HepG2 (cell line): ENCODE results near the gene RNU1-1. TPM values are rescaled to one million over a fixed set of nuclear protein-coding genes. Genes with fewer than 3 reads are reported as not detected.
"Not testable (repeated sequence)": the region's sequence is repeated elsewhere in the genome, so short reads cannot be mapped to it uniquely, and the experiment has no call there.

Experiments used
- CBX1 ChIP-seq: IDR thresholded peaks from one replicate; pipeline ENCODE4 v1.6.1; 2016; ENCODE audit warnings: antibody characterized with exemption, low read depth
- ETV6 ChIP-seq: sonication (generic); formaldehyde crosslinking; conservative IDR thresholded peaks from 2 replicates; pipeline ENCODE4 v1.4.0; 2020; ENCODE audit warnings: missing genetic modification reagents
- MED8 ChIP-seq: sonication (generic); formaldehyde crosslinking; IDR thresholded peaks from 2 replicates; pipeline ENCODE4 v1.8.1; 2023; ENCODE audit warnings: mild to moderate bottlenecking, missing genetic modification reagents; ENCODE audit not compliant: insufficient replicate concordance
- NFKBIZ ChIP-seq: IDR thresholded peaks from 2 replicates; pipeline ENCODE4 v1.6.1; 2018; ENCODE audit warnings: missing genetic modification reagents, missing compliant biosample characterization
- PHF21A ChIP-seq: sonication (generic); formaldehyde crosslinking; IDR thresholded peaks from 2 replicates; pipeline ENCODE4 v1.5.0; 2020; ENCODE audit warnings: mild to moderate bottlenecking, missing genetic modification reagents
- POLR2A ChIP-seq, 2 experiments: IDR thresholded peaks; 2 replicates each; pipeline ENCODE4 v1.6.1; 2011; ENCODE audit warnings: low read depth in 2 of 2, low read length in 2 of 2, mild to moderate bottlenecking in 1 of 2, moderate library complexity in 1 of 2; ENCODE audit not compliant: insufficient read depth in 1 of 2
- POLR2G ChIP-seq: fragments of 200-400 bp; formaldehyde crosslinking; IDR thresholded peaks from 2 replicates; pipeline ENCODE4 v1.6.1; 2018; ENCODE audit warnings: mild to moderate bottlenecking, low read depth, low read length, moderate library complexity
- RXRA ChIP-seq: sonication (generic); formaldehyde crosslinking; IDR thresholded peaks from 2 replicates; pipeline ENCODE4 v1.5.1; 2020; ENCODE audit warnings: missing genetic modification reagents
- SAP130 ChIP-seq: IDR thresholded peaks from 2 replicates; pipeline ENCODE4 v1.6.1; 2016; ENCODE audit warnings: low read depth
- ZNF124 ChIP-seq: sonication (generic); formaldehyde crosslinking; IDR thresholded peaks from 2 replicates; pipeline ENCODE4 v1.4.0; 2020; ENCODE audit warnings: missing genetic modification reagents
- ZNF501 ChIP-seq: sonication (generic); formaldehyde crosslinking; IDR thresholded peaks from 2 replicates; pipeline ENCODE4 v1.5.1; 2020; ENCODE audit warnings: mild to moderate bottlenecking, moderate library complexity, missing genetic modification reagents
- ZNF724P ChIP-seq: sonication (generic); formaldehyde crosslinking; IDR thresholded peaks from 2 replicates; pipeline ENCODE4 v1.8.0; 2022; ENCODE audit warnings: missing genetic modification reagents, borderline replicate concordance
- ZNF761 ChIP-seq: sonication (generic); formaldehyde crosslinking; conservative IDR thresholded peaks from 2 replicates; pipeline ENCODE4 v1.4.0; 2020; ENCODE audit warnings: mild to moderate bottlenecking, missing genetic modification reagents
- ZNF781 ChIP-seq: sonication (generic); formaldehyde crosslinking; IDR thresholded peaks from 2 replicates; pipeline ENCODE4 v1.5.1; 2020; ENCODE audit warnings: borderline replicate concordance, mild to moderate bottlenecking, missing genetic modification reagents; ENCODE audit errors: not compliant biosample characterization
- polyA plus RNA-seq, 8 experiments: library from polyadenylated mRNA; depleted of rRNA in 3 of 8; stranded (reverse) in 7 of 8; unstranded in 1 of 8; fragments of >200 nt; fragmentation: Illumina TruSeq in 4 of 8; extraction: Trizol in 4 of 8; gene quantifications; 2 replicates each; pipeline versions ENCODE4 v1.2.1 to v1.2.3, GENCODE V29; 2011 to 2016; ENCODE audit warnings: low read depth in 4 of 8, missing spikeins in 1 of 8, mixed read lengths in 1 of 8; ENCODE audit not compliant: insufficient read depth in 1 of 8
- total RNA-seq, 5 experiments: library from RNA; depleted of rRNA; stranded (reverse); fragments of >200 nt; fragmentation: Illumina TruSeq; extraction: Trizol; gene quantifications; 2 replicates each; pipeline ENCODE4 v1.2.3, GENCODE V29; 2016; ENCODE audit warnings: low read depth in 1 of 5
- TF ChIP-seq, protein P1 (sequence below): sonication (generic); formaldehyde crosslinking; IDR thresholded peaks from 2 replicates; pipeline ENCODE4 v1.5.1; 2020; ENCODE audit warnings: mild to moderate bottlenecking, missing genetic modification reagents, moderate library complexity
- TF ChIP-seq, protein P2 (sequence below), 2 experiments: sonication (generic) in 1 of 2; formaldehyde crosslinking in 1 of 2; IDR thresholded peaks; 2 replicates each; pipeline versions ENCODE4 v1.4.0 to v1.6.1; 2016 to 2020; ENCODE audit warnings: borderline replicate concordance in 1 of 2, low read depth in 1 of 2, mild to moderate bottlenecking in 1 of 2, missing genetic modification reagents in 1 of 2
- TF ChIP-seq, protein P3 (sequence below): IDR thresholded peaks from 2 replicates; pipeline ENCODE4 v1.6.1; 2016; ENCODE audit warnings: missing compliant biosample characterization, missing genetic modification reagents, borderline replicate concordance
- TF ChIP-seq, protein P4 (sequence below): sonication (generic); formaldehyde crosslinking; IDR thresholded peaks from 2 replicates; pipeline ENCODE4 v1.8.1; 2022; ENCODE audit warnings: mild to moderate bottlenecking, missing genetic modification reagents

RNU1-1 gene
- total and polyA plus RNA-seq, 2 of the 13 experiments (the other 11 are each of a cell fraction or from before 2014, with no cell fraction given), result under 0.01 to 11,018 TPM

DNA sequence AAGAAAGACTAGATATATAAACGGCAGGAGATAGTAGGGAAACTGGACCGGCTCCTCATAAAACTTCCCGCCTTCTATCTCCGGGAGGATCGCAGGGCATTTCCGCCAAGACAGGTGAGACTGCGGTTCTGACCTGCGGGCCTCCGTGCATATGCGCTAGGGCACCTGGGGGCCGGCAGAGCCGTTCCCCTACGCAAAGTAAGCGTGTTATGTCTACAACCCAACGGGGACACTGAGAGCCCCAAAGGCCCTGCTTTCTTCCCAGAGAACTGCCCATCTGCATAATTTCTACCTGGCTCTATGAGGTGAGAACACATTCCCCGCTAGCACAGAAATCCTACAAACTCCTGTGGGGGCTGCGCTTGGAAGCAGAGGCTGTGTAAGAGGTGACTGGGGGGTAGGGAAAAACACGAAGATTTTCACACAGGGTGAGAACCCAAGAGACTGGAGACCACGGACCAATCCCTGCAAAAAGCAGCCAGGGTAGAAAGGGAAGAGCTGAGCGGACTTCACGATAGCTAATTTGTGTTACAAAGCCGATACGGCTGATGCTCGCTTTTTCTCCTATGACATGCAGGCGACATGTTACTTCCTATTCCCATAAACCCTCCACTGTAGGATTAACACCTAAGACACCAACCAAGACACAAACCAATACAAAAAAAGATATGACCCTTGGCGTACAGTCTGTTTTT lies 526 bp downstream of the RNU1-1 start (continued):
- TF ChIP-seq ZNF781 (CRISPR knock-in tag), result peak; percentile 48
- peak; percentile 98 for TF ChIP-seq MED8 (CRISPR knock-in tag)
- TF ChIP-seq ZNF501 (CRISPR knock-in tag), result 0 out of 2 replicates have a peak, but pooled peaks have one; percentile 19
- TF ChIP-seq SAP130 (CRISPR knock-in tag), result peak; percentile 43; the same call in 1 of the 2 replicates
- TF ChIP-seq ETV6 (CRISPR knock-in tag), result 0 out of 2 replicates have a peak, but pooled peaks have one; percentile 28
- peak; percentile 71; the same call in 1 of the 2 replicates for TF ChIP-seq ZNF761 (CRISPR knock-in tag)
- peak; percentile 90 for TF ChIP-seq POLR2G
- TF ChIP-seq RXRA (CRISPR knock-in tag), result 0 out of 2 replicates have a peak, but pooled peaks have one; percentile 42
- peak; percentile 85 to 97 for TF ChIP-seq POLR2A (IDR thresholded peaks at IDR 0.05; ENCODE audit: insufficient read depth in 1 of 2, low read depth in 2 of 2, low read length in 2 of 2)
- TF ChIP-seq ZNF724P (CRISPR knock-in tag), result peak; percentile 31; the same call in 1 of the 2 replicates
- TF ChIP-seq PHF21A (CRISPR knock-in tag), result peak; percentile 50; the same call in 1 of the 2 replicates
- TF ChIP-seq, protein P1, sequence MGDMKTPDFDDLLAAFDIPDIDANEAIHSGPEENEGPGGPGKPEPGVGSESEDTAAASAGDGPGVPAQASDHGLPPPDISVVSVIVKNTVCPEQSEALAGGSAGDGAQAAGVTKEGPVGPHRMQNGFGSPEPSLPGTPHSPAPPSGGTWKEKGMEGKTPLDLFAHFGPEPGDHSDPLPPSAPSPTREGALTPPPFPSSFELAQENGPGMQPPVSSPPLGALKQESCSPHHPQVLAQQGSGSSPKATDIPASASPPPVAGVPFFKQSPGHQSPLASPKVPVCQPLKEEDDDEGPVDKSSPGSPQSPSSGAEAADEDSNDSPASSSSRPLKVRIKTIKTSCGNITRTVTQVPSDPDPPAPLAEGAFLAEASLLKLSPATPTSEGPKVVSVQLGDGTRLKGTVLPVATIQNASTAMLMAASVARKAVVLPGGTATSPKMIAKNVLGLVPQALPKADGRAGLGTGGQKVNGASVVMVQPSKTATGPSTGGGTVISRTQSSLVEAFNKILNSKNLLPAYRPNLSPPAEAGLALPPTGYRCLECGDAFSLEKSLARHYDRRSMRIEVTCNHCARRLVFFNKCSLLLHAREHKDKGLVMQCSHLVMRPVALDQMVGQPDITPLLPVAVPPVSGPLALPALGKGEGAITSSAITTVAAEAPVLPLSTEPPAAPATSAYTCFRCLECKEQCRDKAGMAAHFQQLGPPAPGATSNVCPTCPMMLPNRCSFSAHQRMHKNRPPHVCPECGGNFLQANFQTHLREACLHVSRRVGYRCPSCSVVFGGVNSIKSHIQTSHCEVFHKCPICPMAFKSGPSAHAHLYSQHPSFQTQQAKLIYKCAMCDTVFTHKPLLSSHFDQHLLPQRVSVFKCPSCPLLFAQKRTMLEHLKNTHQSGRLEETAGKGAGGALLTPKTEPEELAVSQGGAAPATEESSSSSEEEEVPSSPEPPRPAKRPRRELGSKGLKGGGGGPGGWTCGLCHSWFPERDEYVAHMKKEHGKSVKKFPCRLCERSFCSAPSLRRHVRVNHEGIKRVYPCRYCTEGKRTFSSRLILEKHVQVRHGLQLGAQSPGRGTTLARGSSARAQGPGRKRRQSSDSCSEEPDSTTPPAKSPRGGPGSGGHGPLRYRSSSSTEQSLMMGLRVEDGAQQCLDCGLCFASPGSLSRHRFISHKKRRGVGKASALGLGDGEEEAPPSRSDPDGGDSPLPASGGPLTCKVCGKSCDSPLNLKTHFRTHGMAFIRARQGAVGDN (CRISPR knock-in tag), result peak; percentile 46; the same call in 1 of the 2 replicates
- TF ChIP-seq, protein P2, sequence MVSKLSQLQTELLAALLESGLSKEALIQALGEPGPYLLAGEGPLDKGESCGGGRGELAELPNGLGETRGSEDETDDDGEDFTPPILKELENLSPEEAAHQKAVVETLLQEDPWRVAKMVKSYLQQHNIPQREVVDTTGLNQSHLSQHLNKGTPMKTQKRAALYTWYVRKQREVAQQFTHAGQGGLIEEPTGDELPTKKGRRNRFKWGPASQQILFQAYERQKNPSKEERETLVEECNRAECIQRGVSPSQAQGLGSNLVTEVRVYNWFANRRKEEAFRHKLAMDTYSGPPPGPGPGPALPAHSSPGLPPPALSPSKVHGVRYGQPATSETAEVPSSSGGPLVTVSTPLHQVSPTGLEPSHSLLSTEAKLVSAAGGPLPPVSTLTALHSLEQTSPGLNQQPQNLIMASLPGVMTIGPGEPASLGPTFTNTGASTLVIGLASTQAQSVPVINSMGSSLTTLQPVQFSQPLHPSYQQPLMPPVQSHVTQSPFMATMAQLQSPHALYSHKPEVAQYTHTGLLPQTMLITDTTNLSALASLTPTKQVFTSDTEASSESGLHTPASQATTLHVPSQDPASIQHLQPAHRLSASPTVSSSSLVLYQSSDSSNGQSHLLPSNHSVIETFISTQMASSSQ (IDR thresholded peaks at IDR 0.05; ENCODE audit: low read depth), result not testable (repeated sequence)
- TF ChIP-seq, protein P2 (CRISPR knock-in tag; IDR thresholded peaks at IDR 0.05; ENCODE audit: borderline replicate concordance), result peak; percentile 77; the same call in 1 of the 2 replicates
- 0 out of 2 replicates have a peak, but pooled peaks have one; percentile 71 for TF ChIP-seq NFKBIZ
- TF ChIP-seq, protein P3, sequence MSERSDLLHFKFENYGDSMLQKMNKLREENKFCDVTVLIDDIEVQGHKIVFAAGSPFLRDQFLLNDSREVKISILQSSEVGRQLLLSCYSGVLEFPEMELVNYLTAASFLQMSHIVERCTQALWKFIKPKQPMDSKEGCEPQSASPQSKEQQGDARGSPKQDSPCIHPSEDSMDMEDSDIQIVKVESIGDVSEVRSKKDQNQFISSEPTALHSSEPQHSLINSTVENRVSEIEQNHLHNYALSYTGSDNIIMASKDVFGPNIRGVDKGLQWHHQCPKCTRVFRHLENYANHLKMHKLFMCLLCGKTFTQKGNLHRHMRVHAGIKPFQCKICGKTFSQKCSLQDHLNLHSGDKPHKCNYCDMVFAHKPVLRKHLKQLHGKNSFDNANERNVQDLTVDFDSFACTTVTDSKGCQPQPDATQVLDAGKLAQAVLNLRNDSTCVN (CRISPR knock-in tag), result peak; percentile 9; the same call in 1 of the 2 replicates
- TF ChIP-seq, protein P4, sequence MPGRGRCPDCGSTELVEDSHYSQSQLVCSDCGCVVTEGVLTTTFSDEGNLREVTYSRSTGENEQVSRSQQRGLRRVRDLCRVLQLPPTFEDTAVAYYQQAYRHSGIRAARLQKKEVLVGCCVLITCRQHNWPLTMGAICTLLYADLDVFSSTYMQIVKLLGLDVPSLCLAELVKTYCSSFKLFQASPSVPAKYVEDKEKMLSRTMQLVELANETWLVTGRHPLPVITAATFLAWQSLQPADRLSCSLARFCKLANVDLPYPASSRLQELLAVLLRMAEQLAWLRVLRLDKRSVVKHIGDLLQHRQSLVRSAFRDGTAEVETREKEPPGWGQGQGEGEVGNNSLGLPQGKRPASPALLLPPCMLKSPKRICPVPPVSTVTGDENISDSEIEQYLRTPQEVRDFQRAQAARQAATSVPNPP (CRISPR knock-in tag), result 0 out of 2 replicates have a peak, but pooled peaks have one; percentile 28
- TF ChIP-seq CBX1, result peak; percentile 93
- TF ChIP-seq ZNF124 (CRISPR knock-in tag), result peak; percentile 66; the same call in 1 of the 2 replicates
